ENCODE results near the gene TCF7L2. TPM values are rescaled to one million over a fixed set of nuclear protein-coding genes. Genes with fewer than 3 reads are reported as not detected.

The TCF7L2 gene
- polyA plus RNA-seq, 1 donor from 2014 or later = 1.7 TPM

DNA sequence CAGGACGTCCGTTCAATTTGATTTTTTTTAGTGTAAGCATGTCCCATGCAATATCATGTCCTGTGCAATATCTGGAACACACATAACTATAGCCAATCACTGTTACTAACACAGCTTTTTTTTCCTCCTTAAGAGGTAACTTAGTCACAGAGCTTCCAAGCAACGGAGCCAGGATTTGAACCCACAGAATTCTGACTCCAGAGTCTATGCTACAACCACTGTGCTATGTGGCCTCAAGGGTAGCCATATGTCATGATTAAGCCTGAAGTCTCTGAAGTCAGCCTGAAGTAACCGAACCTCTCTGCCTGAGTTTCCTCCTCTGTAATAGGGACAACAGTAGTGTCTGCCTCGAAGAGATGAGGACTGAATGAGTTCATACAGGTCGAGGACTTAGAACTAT lies 42.2 kb upstream of the TCF7L2 start:
- H3K27me3 ChIP-seq (ENCODE audit: insufficient read depth, low read depth, low read length) = no peaks in the 10 kb centered on the region
- no peak overlapping the region for H2AFZ ChIP-seq (ENCODE audit: low read depth, low read length)
- H3K27ac ChIP-seq (ENCODE audit: low read length) = no peak overlapping the region
- no peaks in the 10 kb centered on the region for H3K36me3 ChIP-seq (ENCODE audit: insufficient read depth, low read length)
- TF ChIP-seq EP300 (conservative IDR thresholded peaks at IDR 0.05; ENCODE audit: poor library complexity, severe bottlenecking) (no peak), TAF1 (IDR thresholded peaks at IDR 0.05; ENCODE audit: low read depth) (no peak), SMC3 (conservative IDR thresholded peaks at IDR 0.05; ENCODE audit: poor library complexity) (no peak), MXI1 (conservative IDR thresholded peaks at IDR 0.05; ENCODE audit: poor library complexity, severe bottlenecking) (no peak), POLR2AphosphoS5 (IDR thresholded peaks at IDR 0.05) (no peak), EZH2 (IDR thresholded peaks at IDR 0.05; ENCODE audit: borderline replicate concordance, insufficient read depth, low read length, poor library complexity, severe bottlenecking) (no peak), RAD21 (conservative IDR thresholded peaks at IDR 0.05) (no peak)
- TF ChIP-seq, protein P1, sequence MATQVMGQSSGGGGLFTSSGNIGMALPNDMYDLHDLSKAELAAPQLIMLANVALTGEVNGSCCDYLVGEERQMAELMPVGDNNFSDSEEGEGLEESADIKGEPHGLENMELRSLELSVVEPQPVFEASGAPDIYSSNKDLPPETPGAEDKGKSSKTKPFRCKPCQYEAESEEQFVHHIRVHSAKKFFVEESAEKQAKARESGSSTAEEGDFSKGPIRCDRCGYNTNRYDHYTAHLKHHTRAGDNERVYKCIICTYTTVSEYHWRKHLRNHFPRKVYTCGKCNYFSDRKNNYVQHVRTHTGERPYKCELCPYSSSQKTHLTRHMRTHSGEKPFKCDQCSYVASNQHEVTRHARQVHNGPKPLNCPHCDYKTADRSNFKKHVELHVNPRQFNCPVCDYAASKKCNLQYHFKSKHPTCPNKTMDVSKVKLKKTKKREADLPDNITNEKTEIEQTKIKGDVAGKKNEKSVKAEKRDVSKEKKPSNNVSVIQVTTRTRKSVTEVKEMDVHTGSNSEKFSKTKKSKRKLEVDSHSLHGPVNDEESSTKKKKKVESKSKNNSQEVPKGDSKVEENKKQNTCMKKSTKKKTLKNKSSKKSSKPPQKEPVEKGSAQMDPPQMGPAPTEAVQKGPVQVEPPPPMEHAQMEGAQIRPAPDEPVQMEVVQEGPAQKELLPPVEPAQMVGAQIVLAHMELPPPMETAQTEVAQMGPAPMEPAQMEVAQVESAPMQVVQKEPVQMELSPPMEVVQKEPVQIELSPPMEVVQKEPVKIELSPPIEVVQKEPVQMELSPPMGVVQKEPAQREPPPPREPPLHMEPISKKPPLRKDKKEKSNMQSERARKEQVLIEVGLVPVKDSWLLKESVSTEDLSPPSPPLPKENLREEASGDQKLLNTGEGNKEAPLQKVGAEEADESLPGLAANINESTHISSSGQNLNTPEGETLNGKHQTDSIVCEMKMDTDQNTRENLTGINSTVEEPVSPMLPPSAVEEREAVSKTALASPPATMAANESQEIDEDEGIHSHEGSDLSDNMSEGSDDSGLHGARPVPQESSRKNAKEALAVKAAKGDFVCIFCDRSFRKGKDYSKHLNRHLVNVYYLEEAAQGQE (IDR thresholded peaks at IDR 0.05; ENCODE audit: borderline replicate concordance) = no peak
- TF ChIP-seq, protein P2, sequence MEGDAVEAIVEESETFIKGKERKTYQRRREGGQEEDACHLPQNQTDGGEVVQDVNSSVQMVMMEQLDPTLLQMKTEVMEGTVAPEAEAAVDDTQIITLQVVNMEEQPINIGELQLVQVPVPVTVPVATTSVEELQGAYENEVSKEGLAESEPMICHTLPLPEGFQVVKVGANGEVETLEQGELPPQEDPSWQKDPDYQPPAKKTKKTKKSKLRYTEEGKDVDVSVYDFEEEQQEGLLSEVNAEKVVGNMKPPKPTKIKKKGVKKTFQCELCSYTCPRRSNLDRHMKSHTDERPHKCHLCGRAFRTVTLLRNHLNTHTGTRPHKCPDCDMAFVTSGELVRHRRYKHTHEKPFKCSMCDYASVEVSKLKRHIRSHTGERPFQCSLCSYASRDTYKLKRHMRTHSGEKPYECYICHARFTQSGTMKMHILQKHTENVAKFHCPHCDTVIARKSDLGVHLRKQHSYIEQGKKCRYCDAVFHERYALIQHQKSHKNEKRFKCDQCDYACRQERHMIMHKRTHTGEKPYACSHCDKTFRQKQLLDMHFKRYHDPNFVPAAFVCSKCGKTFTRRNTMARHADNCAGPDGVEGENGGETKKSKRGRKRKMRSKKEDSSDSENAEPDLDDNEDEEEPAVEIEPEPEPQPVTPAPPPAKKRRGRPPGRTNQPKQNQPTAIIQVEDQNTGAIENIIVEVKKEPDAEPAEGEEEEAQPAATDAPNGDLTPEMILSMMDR (IDR thresholded peaks at IDR 0.05; ENCODE audit: poor library complexity, severe bottlenecking) = no peak
- H3K79me2 ChIP-seq (replicated peaks; ENCODE audit: insufficient read depth, low read length) = no peaks in the 10 kb centered on the region
- no peaks in the 10 kb centered on the region for H3K9me3 ChIP-seq (ENCODE audit: low read length)
- H3K4me2 ChIP-seq (ENCODE audit: low read length) = no peak overlapping the region
- no peaks in the 10 kb centered on the region for H3F3A ChIP-seq (ENCODE audit: insufficient read depth, low read length, poor library complexity, severe bottlenecking)
- no peak overlapping the region for H3K9ac ChIP-seq (ENCODE audit: low read length)
- H3K4me3 ChIP-seq (ENCODE audit: low read length) = no peak overlapping the region
- H4K20me1 ChIP-seq (ENCODE audit: insufficient read depth) = no peaks in the 10 kb centered on the region
- H3K9me2 ChIP-seq (ENCODE audit: insufficient read depth, low read length) = no peaks in the 10 kb centered on the region

DNA sequence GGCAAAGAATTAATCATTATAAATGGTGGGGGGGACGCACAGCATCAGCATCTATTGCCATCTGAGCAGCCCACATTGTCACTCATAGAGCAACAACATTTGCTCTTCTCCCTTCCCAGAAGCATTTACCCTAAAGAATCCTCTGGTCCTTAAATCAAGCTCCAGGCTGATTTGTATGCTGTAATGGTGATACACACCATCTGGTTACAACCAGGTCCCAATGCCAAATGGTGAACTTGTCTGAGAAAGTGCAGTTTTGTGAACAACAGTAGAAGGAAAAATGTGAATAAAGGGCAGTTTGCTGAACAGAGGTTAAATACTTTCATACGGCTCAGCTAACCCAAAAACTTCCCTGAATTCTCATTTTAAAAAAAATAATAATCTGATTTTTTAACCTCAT lies 38.8 kb upstream of the TCF7L2 start:
- TF ChIP-seq EP300 (conservative IDR thresholded peaks at IDR 0.05; ENCODE audit: poor library complexity, severe bottlenecking) = no peak
- TF ChIP-seq SMC3 (conservative IDR thresholded peaks at IDR 0.05; ENCODE audit: poor library complexity) = no peak
- TF ChIP-seq MXI1 (conservative IDR thresholded peaks at IDR 0.05; ENCODE audit: poor library complexity, severe bottlenecking) = no peak
- TF ChIP-seq TAF1 (IDR thresholded peaks at IDR 0.05; ENCODE audit: low read depth) = no peak
- no peak for TF ChIP-seq RAD21 (conservative IDR thresholded peaks at IDR 0.05)
- TF ChIP-seq EZH2 (IDR thresholded peaks at IDR 0.05; ENCODE audit: borderline replicate concordance, insufficient read depth, low read length, poor library complexity, severe bottlenecking) = no peak
- TF ChIP-seq POLR2AphosphoS5 (IDR thresholded peaks at IDR 0.05) = no peak
- TF ChIP-seq, protein P2 (IDR thresholded peaks at IDR 0.05; ENCODE audit: poor library complexity, severe bottlenecking) = no peak
- TF ChIP-seq, protein P1 (IDR thresholded peaks at IDR 0.05; ENCODE audit: borderline replicate concordance) = no peak
- no peak overlapping the region for H3K4me2 ChIP-seq (ENCODE audit: low read length)

More for the DNA sequence above, 38.8 kb upstream of the TCF7L2 start:
- Histone ChIP-seq H3K79me2 (replicated peaks; ENCODE audit: insufficient read depth, low read length) (no peaks in the 10 kb centered on the region), H3K9me3 (ENCODE audit: low read length) (no peaks in the 10 kb centered on the region), H4K20me1 (ENCODE audit: insufficient read depth) (no peaks in the 10 kb centered on the region), H3K27ac (ENCODE audit: low read length) (no peak overlapping the region), H3K4me3 (ENCODE audit: low read length) (no peak overlapping the region), H3K36me3 (ENCODE audit: insufficient read depth, low read length) (no peaks in the 10 kb centered on the region), H3K9me2 (ENCODE audit: insufficient read depth, low read length) (no peaks in the 10 kb centered on the region), H3K9ac (ENCODE audit: low read length) (no peak overlapping the region), H3K27me3 (ENCODE audit: insufficient read depth, low read depth, low read length) (no peaks in the 10 kb centered on the region), H3F3A (ENCODE audit: insufficient read depth, low read length, poor library complexity, severe bottlenecking) (no peaks in the 10 kb centered on the region), H2AFZ (ENCODE audit: low read depth, low read length) (no peak overlapping the region)
